Colonic mucosa (tissue), 4 donors: ENCODE results near the gene CAMTA1. TPM values are rescaled to one million over a fixed set of nuclear protein-coding genes. Genes with fewer than 3 reads are reported as not detected.

ENCODE experiments used
- DNase-seq: peaks from one replicate; pipeline ENCODE4 v3.0.0-alpha.2; 2020
- H3K27ac ChIP-seq: fragments of 200-600 bp; one replicate; pipeline ENCODE4 v1.8.0; 2021
- H3K27me3 ChIP-seq: fragments of 200-600 bp; one replicate; pipeline ENCODE4 v1.8.0; 2021
- H3K36me3 ChIP-seq: fragments of 200-600 bp; one replicate; pipeline ENCODE4 v1.8.0; 2021
- H3K4me1 ChIP-seq: fragments of 200-600 bp; one replicate; pipeline ENCODE4 v1.8.0; 2021; ENCODE audit warnings: mild to moderate bottlenecking
- H3K4me3 ChIP-seq: fragments of 200-600 bp; one replicate; pipeline ENCODE4 v1.8.0; 2021
- H3K9ac ChIP-seq, 2 donors: one replicate each; pipeline ENCODE4 v1.7.0; 2013; ENCODE audit warnings: control low read depth in 2 of 2, low read depth in 2 of 2, low read length in 2 of 2
- H3K9me3 ChIP-seq: fragments of 200-600 bp; one replicate; pipeline ENCODE4 v1.8.0; 2021
- CTCF ChIP-seq: fragments of 200-600 bp; IDR thresholded peaks from one replicate; pipeline ENCODE4 v1.8.0; 2022; ENCODE audit warnings: antibody characterized with exemption, mild to moderate bottlenecking
- intact Hi-C: fragments of 100-400 bp; cut with DNase I; formaldehyde crosslinking; loops from one replicate; pipeline ENCODE4 v1.14.1; 2022
- total RNA-seq, 2 donors: library from RNA; stranded (reverse); fragmentation: NEBNext Ultra II Directional in 1 of 2; extraction: Animal tissue kit (Norgen Biotek cat#: 25700) in 1 of 2; gene quantifications; one replicate each; pipeline ENCODE4 v1.2.1, GENCODE V29; 2021
- donor health status: healthy.
- donor health status: DM: no; HTN: no; CAD: no.
- donor health status: DM: no; HTN: no; CAD: no.

The CAMTA1 gene
- total RNA-seq, 2 donors from 2014 or later, result 76.8 to 92.8 TPM

- intact Hi-C loops, result no loop called here
- DNase-seq, result no peak
- no peaks in the 10 kb centered on the region for H3K9me3 ChIP-seq
- no peaks in the 10 kb centered on the region for H3K36me3 ChIP-seq
- H3K4me1 ChIP-seq, result no peaks in the 10 kb centered on the region
- no peak overlapping the region for H3K4me3 ChIP-seq
- H3K27ac ChIP-seq, result no peak overlapping the region
- no peaks in the 10 kb centered on the region for H3K27me3 ChIP-seq
- no peak for TF ChIP-seq CTCF
- H3K9ac ChIP-seq, result no peak overlapping the region
Measured at GRCh38 chr1:7000720-7001119, 215.5 kb downstream of the CAMTA1 start.

DNA sequence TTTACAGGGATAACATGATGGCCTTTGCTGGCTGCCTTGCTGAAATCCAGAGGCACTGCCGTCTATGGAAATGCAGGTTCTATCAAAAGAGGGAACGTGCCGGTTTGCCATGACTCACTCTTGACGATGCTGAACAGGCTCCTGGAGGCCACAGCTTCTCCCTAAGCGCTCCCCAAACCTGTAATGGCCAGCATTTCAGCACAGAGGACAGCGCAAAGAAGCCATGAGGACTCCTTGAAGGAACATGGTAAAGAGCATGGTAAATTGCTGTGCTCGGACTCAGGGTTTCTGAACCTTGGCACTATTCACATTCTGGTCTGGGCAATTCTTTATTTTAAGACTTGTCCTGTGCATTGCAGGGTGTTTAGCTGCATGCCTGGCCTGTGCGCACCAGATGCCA, 217.5 kb downstream of the CAMTA1 start:
- intact Hi-C loops, result no loop called here
- TF ChIP-seq CTCF, result no peak
- Histone ChIP-seq H3K4me1 (no peaks in the 10 kb centered on the region), H3K27ac (no peak overlapping the region), H3K9ac (no peak overlapping the region), H3K36me3 (no peaks in the 10 kb centered on the region), H3K4me3 (no peak overlapping the region), H3K27me3 (no peaks in the 10 kb centered on the region), H3K9me3 (no peaks in the 10 kb centered on the region)
- no peak for DNase-seq

DNA sequence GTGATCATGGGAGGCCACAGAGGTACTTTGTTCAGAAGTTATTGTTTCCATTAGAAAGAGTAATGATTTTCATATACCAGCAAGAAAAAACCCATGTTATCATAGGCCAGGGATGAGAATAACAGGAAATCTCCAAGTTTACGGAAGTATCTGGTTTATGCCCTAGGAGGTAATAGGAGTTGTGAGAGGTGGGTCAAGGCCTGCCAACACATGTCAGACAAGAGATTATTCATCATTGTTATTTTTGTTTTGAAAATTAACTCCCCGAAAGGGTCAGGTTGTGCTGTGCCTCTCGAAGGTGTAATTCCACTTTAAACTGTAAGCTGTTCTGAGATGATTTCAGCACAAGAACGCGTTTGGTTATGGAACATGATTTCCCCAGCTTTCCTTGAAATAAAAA, 218.4 kb downstream of the CAMTA1 start:
- TF ChIP-seq CTCF, result no peak
- Histone ChIP-seq H3K9me3 (no peaks in the 10 kb centered on the region), H3K36me3 (no peaks in the 10 kb centered on the region), H3K4me1 (no peaks in the 10 kb centered on the region), H3K27me3 (no peaks in the 10 kb centered on the region), H3K4me3 (no peak overlapping the region), H3K27ac (no peak overlapping the region), H3K9ac (no peak overlapping the region)
- DNase-seq, result no peak
- intact Hi-C loops, result no loop called here

DNA sequence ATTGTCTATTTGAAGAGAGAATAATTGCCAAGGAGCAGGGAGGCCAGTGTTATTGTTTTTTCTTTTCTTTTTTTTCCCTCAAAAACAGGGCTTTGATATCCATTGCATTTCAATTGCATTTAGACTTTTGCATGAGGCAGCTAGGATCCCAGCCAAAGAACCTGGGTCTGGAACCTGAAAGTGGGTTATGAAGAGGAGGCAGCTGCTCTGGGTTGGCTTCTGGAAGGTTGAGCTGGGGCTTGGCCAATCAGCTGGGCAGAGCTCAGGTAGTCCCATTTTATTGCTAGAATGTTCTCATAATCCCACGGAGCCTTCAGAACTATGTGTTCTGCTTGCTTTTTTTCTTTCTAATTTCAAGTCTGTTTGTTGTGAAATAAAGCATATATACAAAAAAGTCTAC, 218.9 kb downstream of the CAMTA1 start:
- Histone ChIP-seq H3K9me3 (no peaks in the 10 kb centered on the region), H3K27me3 (no peaks in the 10 kb centered on the region), H3K4me3 (no peak overlapping the region), H3K9ac (no peak overlapping the region), H3K36me3 (no peaks in the 10 kb centered on the region), H3K4me1 (no peaks in the 10 kb centered on the region), H3K27ac (no peak overlapping the region)
- no peak for TF ChIP-seq CTCF
- intact Hi-C loops, result no loop called here
- no peak for DNase-seq

DNA sequence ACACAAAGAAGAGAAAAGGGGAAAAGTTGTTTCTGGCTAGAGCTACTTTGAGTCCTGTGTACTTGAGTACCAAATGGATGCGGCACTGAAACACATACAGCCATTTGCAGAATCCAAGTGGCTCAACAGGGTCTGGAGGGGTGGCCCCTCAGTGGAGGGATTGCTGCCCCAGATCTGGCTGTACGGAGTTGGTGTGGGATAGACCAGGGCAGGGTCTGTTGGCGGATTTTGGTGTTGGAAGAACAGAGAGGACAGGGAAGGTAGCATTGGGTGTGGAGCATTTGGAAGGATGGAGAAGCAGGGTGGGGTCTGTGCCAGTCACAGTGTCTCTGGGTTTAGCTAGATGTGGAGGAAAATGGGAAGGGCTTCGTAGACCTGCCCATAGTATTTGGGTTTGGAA, 220.5 kb downstream of the CAMTA1 start:
- H3K4me1 ChIP-seq, result no peaks in the 10 kb centered on the region
- H3K4me3 ChIP-seq, result no peak overlapping the region
- H3K27me3 ChIP-seq, result no peaks in the 10 kb centered on the region
- intact Hi-C loops, result no loop called here
- H3K27ac ChIP-seq, result no peak overlapping the region
- H3K9ac ChIP-seq, result no peak overlapping the region
- no peak for TF ChIP-seq CTCF
- H3K36me3 ChIP-seq, result no peaks in the 10 kb centered on the region
- no peak for DNase-seq
- H3K9me3 ChIP-seq, result no peaks in the 10 kb centered on the region
